Activated CD4-positive, alpha-beta T cell treated with anti-CD3 and anti-CD28 coated beads, Interleukin-2, amount 50 U/mL, for 48 hours (primary cell): ENCODE measurements around the gene CCDC61.
A peak's percentile ranks its signal among the peaks of the same experiment; 100 is the strongest.

Source experiments
- DNase-seq, 2 experiments: peaks; one replicate each; pipeline ENCODE4 v3.0.0-alpha.2; 2020

CCDC61 gene

GRCh38 chr19:46043519-46043918 is 48.3 kb downstream of the CCDC61 start:
- DNase-seq: no peak

GRCh38 chr19:46049597-46049996 is 54.3 kb downstream of the CCDC61 start:
- DNase-seq: peak in 1 of 2 experiments; percentile 16

- no peak for DNase-seq
Observed at GRCh38 chr19:46052896-46053295, 57.6 kb downstream of the CCDC61 start.

- no peak for DNase-seq
Observed at GRCh38 chr19:46056536-46056935, 61.3 kb downstream of the CCDC61 start.

GRCh38 chr19:46058778-46059177 is 63.5 kb downstream of the CCDC61 start:
- DNase-seq: no peak

- no peak for DNase-seq
Observed at GRCh38 chr19:46060012-46060411, 64.7 kb downstream of the CCDC61 start.

- no peak for DNase-seq
Observed at GRCh38 chr19:46063201-46063600, 67.9 kb downstream of the CCDC61 start.

- no peak for DNase-seq
Observed at GRCh38 chr19:46065486-46066071, 70.3 kb downstream of the CCDC61 start.

GRCh38 chr19:46066471-46066870 is 71.2 kb downstream of the CCDC61 start:
- DNase-seq: no peak

- DNase-seq: no peak
Observed at GRCh38 chr19:46067691-46068090, 72.4 kb downstream of the CCDC61 start.
